Thoracic aorta (tissue), 2 donors: ENCODE results near the gene PTPRG. TPM values are rescaled to one million over a fixed set of nuclear protein-coding genes. Genes with fewer than 3 reads are reported as not detected.

ENCODE experiments used
- ATAC-seq: fragments of 150-250 bp; one replicate; pipeline ENCODE4 v1.8.0; 2017; ENCODE audit warnings: low read depth; ENCODE audit not compliant: insufficient number of reproducible peaks, low FRiP score
- DNase-seq: peaks from one replicate; pipeline ENCODE4 v3.0.0-alpha.2; 2020; ENCODE audit warnings: low spot score
- H3K27ac ChIP-seq, 2 donors: fragments of 200-600 bp; sonication (generic); 1 replicate in 1 of 2; 2 replicates in 1 of 2; pipeline ENCODE4 v1.5.1; 2016; ENCODE audit warnings: mild to moderate bottlenecking in 2 of 2, moderate library complexity in 2 of 2
- H3K27me3 ChIP-seq: fragments of 200-600 bp; sonication (generic); replicated peaks from 2 replicates; pipeline ENCODE4 v1.6.0; 2016; ENCODE audit warnings: mild to moderate bottlenecking; ENCODE audit not compliant: insufficient read depth
- H3K36me3 ChIP-seq: fragments of 200-600 bp; sonication (generic); one replicate; pipeline ENCODE4 v1.5.1; 2016
- H3K4me1 ChIP-seq, 2 donors: fragments of 200-600 bp; sonication (generic); 1 replicate in 1 of 2; 2 replicates in 1 of 2; pipeline versions ENCODE4 v1.5.1 to v1.6.0; 2016; ENCODE audit warnings: low read depth in 2 of 2, mild to moderate bottlenecking in 1 of 2; ENCODE audit not compliant: control insufficient read depth in 1 of 2
- H3K4me3 ChIP-seq: fragments of 200-600 bp; sonication (generic); 2 replicates; pipeline ENCODE4 v1.5.1; 2016; ENCODE audit warnings: mild to moderate bottlenecking
- H3K9me3 ChIP-seq: fragments of 200-600 bp; sonication (generic); 2 replicates; pipeline ENCODE4 v1.5.1; 2016
- CTCF ChIP-seq: fragments of 200-600 bp; sonication (generic); IDR thresholded peaks from one replicate; pipeline ENCODE4 v1.5.1; 2019; ENCODE audit warnings: antibody characterized with exemption
- total RNA-seq, 2 donors: library from RNA; depleted of rRNA; stranded (reverse); fragments of >200 nt; gene quantifications; one replicate each; pipeline versions ENCODE4 v1.1.0 to v1.2.3, GENCODE V29; 2016

Gene PTPRG
- total RNA-seq, 2 donors from 2014 or later: 154 to 208 TPM

GRCh38 chr3:62127116-62127515, 565.7 kb downstream of the PTPRG start:
- no peak overlapping the region for H3K27ac ChIP-seq
- H3K4me1 ChIP-seq: peaks cover 9 to 36% of the 10 kb centered on the region in 2 donors
- no peak for TF ChIP-seq CTCF
- H3K9me3 ChIP-seq: no peaks in the 10 kb centered on the region
- ATAC-seq (no peak), DNase-seq (no peak)
- H3K27me3 ChIP-seq: no peaks in the 10 kb centered on the region
- no peak overlapping the region for H3K4me3 ChIP-seq
- no peaks in the 10 kb centered on the region for H3K36me3 ChIP-seq

GRCh38 chr3:62128051-62128450, 566.7 kb downstream of the PTPRG start:
- H3K4me1 ChIP-seq: peaks cover 15 to 42% of the 10 kb centered on the region in 2 donors
- no peak for ATAC-seq
- H3K27me3 ChIP-seq: no peaks in the 10 kb centered on the region
- H3K4me3 ChIP-seq: no peak overlapping the region
- no peaks in the 10 kb centered on the region for H3K9me3 ChIP-seq
- H3K27ac ChIP-seq: no peak overlapping the region
- DNase-seq: no peak
- no peak for TF ChIP-seq CTCF
- no peaks in the 10 kb centered on the region for H3K36me3 ChIP-seq

- Histone ChIP-seq H3K4me3 (no peak overlapping the region), H3K27ac (no peak overlapping the region), H3K9me3 (no peaks in the 10 kb centered on the region), H3K36me3 (no peaks in the 10 kb centered on the region), H3K27me3 (no peaks in the 10 kb centered on the region), H3K4me1 (peaks cover 18 to 46% of the 10 kb centered on the region in 2 donors)
- no peak for TF ChIP-seq CTCF
- DNase-seq (no peak), ATAC-seq (no peak)
These were observed 567.3 kb downstream of the PTPRG start for GRCh38 chr3:62128681-62129080.

GRCh38 chr3:62131050-62131449, 569.7 kb downstream of the PTPRG start:
- no peak overlapping the region for H3K4me3 ChIP-seq
- no peaks in the 10 kb centered on the region for H3K36me3 ChIP-seq
- H3K9me3 ChIP-seq: no peaks in the 10 kb centered on the region
- H3K4me1 ChIP-seq: peaks cover 39 to 70% of the 10 kb centered on the region in 2 donors
- DNase-seq (no peak), ATAC-seq (no peak)
- TF ChIP-seq CTCF: no peak
- no peaks in the 10 kb centered on the region for H3K27me3 ChIP-seq
- H3K27ac ChIP-seq: peak overlapping the region in 1 of 2 donors; percentile 63

- Histone ChIP-seq H3K27ac (peak overlapping the region in 1 of 2 donors; percentile 63), H3K27me3 (no peaks in the 10 kb centered on the region), H3K9me3 (no peaks in the 10 kb centered on the region), H3K4me1 (peaks cover 39 to 73% of the 10 kb centered on the region in 2 donors), H3K4me3 (peak overlapping the region; percentile 31), H3K36me3 (no peaks in the 10 kb centered on the region)
- TF ChIP-seq CTCF: peak; percentile 44
- DNase-seq: no peak
- ATAC-seq: no peak
These were observed 570.2 kb downstream of the PTPRG start for GRCh38 chr3:62131620-62132019.
